Right forelimb (tissue), 1 donor: Measurements from ENCODE around the gene ZNF524.

Experiments used
- DNase-seq: peaks from one replicate; pipeline ENCODE4 v3.0.0-alpha.2; 2018

ZNF524 gene

DNA sequence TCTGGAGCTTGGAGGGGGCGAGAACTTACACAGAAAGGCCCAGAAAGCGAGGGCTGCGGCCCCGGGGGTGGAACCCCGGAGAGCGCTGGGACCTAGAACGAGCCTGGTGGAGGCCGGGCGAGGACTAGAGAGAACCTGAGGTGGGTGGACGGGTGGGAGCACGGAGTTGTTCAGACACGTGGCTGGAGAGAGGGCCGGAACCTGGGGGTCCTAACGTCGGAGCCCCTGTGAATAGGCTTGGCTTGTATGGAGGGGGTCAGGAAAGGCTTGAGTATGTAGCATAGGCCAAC lies 43.7 kb downstream of the ZNF524 start:
- DNase-seq = no peak

DNA sequence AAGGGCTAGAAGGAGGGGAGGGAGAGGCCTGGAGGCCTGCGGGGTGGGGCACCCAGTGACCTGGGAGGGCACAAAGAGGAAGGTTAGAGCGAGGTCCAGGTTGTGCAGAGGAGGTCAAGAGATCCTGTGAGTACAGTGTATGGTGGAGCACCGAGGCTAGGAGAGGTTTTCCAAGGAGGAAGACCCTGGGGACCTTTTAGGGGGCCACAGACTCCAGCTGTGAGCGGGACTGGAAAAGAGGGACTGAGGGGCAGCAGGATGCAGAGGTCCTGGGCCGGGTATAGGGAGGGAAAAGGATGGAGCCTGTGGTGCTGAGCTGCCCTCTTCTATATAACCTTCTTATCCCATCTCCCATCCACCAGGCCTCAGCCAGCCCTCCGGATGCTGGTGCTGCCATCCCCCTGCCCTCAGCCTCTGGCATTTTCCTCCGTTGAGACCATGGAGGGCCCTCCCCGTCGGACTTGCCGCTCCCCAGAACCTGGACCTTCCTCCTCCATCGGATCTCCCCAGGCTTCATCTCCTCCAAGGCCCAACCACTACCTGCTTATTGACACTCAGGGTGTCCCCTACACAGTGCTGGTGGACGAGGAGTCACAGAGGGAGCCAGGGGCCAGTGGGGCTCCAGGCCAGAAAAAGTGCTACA lies 44.2 kb downstream of the ZNF524 start:
- no peak for DNase-seq

DNA sequence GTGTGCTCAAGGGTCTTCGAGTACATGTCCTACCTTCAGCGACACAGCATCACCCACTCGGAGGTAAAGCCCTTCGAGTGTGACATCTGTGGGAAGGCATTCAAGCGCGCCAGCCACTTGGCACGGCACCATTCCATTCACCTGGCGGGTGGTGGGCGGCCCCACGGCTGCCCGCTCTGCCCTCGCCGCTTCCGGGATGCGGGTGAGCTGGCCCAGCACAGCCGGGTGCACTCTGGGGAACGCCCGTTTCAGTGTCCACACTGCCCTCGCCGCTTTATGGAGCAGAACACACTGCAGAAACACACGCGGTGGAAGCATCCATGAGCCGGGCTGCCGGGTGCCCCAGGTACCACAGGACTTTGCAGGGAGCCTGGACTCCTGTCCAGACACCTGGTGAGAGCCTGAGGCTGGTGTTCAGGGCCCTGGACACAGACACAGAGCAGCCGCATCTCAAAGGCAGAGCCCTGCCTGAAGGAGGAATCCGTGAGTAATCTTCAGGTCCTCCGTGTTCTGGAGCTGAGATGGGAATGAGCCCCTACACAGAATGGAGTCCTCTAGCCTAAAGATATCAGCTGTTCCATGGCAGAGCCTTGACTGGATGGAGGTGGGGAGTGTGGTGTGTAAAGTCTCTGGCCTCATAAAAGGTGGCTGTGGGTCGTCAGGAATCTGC lies 44.9 kb downstream of the ZNF524 start:
- no peak for DNase-seq

DNA sequence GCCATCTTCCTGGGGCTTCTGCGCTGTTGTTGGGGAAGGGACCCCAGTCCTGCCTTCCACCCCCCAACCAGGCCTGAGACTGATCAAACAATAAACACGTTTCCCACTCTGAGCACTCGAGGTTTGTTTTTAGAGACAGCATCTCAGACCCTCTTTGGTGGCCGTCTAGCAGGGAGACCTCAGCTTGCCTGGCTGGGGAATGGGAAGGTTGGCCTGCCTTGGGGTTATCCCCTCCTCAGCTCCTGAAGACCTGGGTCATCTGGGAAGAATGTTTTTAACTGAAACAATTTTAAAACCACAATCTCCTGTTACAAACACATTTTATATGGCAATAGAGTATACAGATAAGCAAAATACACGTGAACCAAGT lies 45.4 kb downstream of the ZNF524 start:
- DNase-seq = no peak

- no peak for DNase-seq
Observed at GRCh38 chr19:55646889-55647731, 47.0 kb downstream of the ZNF524 start.

DNA sequence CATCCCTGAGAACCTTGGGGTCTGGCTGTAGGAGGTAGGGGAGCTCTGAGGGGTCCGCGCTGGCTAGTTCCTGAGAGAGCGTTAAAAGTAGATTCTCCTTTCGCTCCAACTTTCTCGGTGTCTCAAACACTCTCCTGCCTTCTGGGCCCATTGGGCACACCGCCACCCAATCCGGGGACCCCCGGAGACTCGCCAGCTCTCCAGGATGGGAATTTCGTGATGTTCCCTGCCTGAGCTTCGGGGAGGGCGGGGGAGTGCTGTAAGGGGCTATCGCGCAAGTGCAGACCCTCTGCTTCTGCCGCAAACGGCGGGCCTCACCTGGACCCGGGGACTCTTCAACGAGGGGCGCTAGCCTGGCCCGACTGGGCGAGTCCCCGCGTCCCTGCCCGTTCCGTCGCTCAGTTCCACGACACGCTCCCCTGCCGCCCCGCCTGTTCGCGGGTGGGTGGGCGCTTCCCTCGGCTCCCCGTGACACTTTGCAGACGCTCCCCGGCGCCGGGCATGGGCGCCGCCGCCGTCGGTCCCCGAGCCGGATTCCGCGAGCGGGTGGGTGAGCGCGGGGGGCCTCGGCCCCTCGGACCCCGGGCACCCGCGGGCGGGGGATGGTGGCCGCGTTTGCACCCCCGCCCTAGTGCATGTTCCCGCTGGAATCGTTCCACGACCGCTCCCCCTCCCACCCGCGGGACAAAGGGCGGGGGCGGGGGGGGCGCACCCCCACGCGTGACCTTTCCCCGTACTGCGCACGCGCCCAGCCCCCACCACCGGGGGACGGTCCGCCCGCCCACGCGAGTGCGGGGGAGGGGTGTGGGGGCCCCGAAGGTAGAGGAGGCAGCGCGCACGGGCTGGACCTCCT lies 47.9 kb downstream of the ZNF524 start, which contains the start of gene CCDC106:
Gene CCDC106 (plus strand): TSS at position 481 of the 853 bp plus-strand sequence. CDS start 835 bp downstream, outside the sequence.
- peak; percentile 90 for DNase-seq

DNA sequence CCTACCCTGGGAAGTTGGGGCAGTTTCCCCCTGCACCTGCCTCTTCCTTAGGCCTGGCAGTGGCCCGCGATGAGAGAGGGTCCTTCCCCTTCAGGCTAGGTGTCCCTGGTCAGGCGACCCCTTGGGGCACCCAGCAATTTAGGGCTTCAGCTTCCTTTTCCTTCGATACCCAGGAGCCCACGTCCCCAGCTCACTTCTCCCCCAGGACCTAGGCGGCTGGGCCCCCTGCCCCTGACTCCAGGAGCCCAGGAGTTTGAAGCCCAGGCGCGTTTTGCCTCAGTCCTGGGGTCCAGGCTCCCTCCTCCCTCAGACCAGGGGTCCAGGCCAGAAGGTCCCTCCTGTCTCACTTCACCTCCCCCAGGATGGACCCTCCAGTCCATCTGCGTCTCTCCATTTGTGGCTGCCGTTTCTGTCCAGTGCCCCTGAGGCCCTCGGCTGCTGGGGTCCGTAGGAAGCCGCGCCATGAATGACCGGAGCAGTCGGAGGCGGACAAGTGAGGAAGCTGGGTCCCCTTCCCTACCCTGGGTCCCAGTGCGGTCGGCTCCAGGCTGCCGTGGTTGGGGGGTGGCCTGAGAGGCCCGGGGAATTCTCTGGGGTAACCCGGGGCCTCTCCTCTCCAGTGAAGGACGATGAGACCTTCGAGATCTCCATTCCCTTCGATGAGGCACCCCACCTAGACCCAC lies 48.6 kb downstream of the ZNF524 start:
- DNase-seq = peak; percentile 44

- DNase-seq = no peak
Observed at GRCh38 chr19:55649268-55650125, 49.4 kb downstream of the ZNF524 start.

GRCh38 chr19:55650126-55650557 lies 50.1 kb downstream of the ZNF524 start:
- peak; percentile 22 for DNase-seq

GRCh38 chr19:55650602-55651230 lies 50.6 kb downstream of the ZNF524 start:
- no peak for DNase-seq

DNA sequence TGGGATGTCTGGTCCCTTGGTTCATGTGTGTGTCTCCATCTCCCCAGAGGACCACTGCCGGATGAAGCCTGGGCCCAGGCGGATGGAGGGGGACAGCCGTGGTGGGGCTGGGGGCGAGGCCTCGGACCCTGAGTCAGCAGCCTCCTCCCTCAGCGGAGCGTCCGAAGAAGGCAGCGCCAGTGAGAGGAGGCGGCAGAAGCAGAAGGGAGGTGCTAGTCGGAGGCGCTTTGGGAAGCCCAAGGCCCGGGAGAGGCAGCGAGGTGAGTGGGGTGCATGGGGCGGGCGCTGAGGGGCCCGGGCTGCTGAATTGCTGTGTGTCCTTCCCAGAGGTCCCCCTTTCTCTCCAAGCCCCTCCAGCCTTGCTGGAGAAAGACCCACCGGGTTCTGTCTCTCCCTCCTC lies 51.1 kb downstream of the ZNF524 start:
- no peak for DNase-seq

DNA sequence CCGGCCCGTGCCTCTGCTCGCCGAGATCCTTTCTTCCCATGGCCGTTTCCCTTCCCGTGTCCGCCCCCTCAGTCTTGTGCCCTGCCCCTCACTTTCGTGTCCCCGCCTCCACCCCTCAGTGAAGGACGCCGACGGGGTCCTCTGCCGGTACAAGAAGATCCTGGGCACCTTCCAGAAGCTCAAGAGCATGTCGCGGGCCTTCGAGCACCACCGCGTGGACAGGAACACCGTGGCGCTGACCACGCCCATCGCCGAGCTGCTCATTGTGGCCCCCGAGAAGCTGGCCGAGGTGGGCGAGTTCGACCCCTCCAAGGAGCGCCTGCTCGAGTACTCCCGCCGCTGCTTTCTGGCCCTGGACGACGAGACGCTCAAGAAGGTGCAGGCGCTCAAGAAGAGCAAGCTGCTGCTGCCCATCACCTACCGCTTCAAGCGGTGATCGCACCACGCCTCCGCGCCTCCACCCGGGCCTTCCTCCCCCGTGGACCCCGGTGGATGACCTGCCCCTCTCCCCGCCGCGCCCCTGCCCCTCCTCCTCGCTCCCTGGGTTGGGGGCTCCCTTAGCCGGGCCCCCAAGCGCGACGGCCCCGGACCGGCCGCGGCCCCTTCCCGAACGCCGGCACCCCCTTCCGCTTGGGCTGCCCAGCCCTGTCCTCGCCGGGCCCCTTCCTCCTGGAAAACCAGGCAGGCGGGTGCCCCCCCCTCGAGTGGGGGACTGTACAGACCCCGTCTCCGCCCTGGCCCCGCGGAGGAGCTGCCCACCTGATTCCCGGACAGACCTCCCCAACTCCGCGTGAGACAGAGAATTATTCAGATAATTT lies 52.4 kb downstream of the ZNF524 start:
- DNase-seq = no peak
